Measurements from ENCODE around the gene CUEDC1. TPM values are rescaled to one million over a fixed set of nuclear protein-coding genes. Genes with fewer than 3 reads are reported as not detected.

Gene CUEDC1
- polyA plus RNA-seq, 2 of the 4 experiments (the other 2 are of a cell fraction) = 44.3 to 90.6 TPM

DNA sequence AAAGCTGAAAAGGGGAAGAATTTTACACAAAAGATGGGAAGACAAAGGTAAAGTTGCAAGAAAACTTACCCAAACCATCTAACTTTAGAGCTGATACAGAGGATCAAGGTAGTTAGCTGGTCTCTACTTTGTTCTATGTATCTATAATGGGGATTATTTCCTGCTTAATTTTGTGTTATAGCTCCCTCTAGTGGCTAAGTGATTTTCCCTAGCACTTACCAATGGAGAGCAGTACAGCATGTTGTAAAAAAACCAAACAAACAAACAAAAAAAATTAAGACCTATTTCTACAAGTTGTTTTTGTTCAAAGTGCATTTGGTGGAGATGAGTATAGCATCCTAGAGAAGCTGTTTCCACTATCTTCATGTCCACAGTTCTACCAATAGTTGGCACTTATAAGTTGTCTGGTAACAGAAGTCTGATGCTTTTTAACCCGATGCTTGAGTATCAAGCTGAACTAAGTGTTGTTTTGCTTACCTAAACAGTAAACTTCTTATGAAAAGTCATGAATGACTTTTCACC lies 44.3 kb upstream of the CUEDC1 start:
- DNase-seq (ENCODE audit: low read depth in 1 of 2, low spot score in 1 of 2) (peak; percentile 53 to 81), FAIRE-seq (peak; percentile 89), ATAC-seq (peak; percentile 71 to 74; a peak in 5 of 6 replicates)
- TF ChIP-seq, protein P1, sequence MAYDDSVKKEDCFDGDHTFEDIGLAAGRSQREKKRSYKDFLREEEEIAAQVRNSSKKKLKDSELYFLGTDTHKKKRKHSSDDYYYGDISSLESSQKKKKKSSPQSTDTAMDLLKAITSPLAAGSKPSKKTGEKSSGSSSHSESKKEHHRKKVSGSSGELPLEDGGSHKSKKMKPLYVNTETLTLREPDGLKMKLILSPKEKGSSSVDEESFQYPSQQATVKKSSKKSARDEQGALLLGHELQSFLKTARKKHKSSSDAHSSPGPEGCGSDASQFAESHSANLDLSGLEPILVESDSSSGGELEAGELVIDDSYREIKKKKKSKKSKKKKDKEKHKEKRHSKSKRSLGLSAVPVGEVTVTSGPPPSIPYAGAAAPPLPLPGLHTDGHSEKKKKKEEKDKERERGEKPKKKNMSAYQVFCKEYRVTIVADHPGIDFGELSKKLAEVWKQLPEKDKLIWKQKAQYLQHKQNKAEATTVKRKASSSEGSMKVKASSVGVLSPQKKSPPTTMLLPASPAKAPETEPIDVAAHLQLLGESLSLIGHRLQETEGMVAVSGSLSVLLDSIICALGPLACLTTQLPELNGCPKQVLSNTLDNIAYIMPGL (CRISPR knock-in tag; IDR thresholded peaks at IDR 0.05; ENCODE audit: borderline replicate concordance) = 0 out of 2 replicates have a peak, but pooled peaks have one; percentile 41
- TF ChIP-seq, protein P2, sequence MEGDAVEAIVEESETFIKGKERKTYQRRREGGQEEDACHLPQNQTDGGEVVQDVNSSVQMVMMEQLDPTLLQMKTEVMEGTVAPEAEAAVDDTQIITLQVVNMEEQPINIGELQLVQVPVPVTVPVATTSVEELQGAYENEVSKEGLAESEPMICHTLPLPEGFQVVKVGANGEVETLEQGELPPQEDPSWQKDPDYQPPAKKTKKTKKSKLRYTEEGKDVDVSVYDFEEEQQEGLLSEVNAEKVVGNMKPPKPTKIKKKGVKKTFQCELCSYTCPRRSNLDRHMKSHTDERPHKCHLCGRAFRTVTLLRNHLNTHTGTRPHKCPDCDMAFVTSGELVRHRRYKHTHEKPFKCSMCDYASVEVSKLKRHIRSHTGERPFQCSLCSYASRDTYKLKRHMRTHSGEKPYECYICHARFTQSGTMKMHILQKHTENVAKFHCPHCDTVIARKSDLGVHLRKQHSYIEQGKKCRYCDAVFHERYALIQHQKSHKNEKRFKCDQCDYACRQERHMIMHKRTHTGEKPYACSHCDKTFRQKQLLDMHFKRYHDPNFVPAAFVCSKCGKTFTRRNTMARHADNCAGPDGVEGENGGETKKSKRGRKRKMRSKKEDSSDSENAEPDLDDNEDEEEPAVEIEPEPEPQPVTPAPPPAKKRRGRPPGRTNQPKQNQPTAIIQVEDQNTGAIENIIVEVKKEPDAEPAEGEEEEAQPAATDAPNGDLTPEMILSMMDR (IDR thresholded peaks at IDR 0.05) = peak; percentile 98
- peak; percentile 73 for TF ChIP-seq SMC3 (IDR thresholded peaks at IDR 0.05)
- peak; percentile 76 to 79 for TF ChIP-seq RAD21 (conservative IDR thresholded peaks at IDR 0.05 in 1 of 2, IDR thresholded peaks at IDR 0.05 in 1 of 2)
- peak; percentile 71 for TF ChIP-seq HOXA7 (CRISPR knock-in tag; IDR thresholded peaks at IDR 0.05)
- TF ChIP-seq POLR2AphosphoS2 (conservative IDR thresholded peaks at IDR 0.05; ENCODE audit: low read length) = peak; percentile 60
- TF ChIP-seq MAFK (IDR thresholded peaks at IDR 0.05; ENCODE audit: partially characterized antibody) = peak; percentile 42
- no peak for TF ChIP-seq ZNF302 (CRISPR knock-in tag; IDR thresholded peaks at IDR 0.05)
- TF ChIP-seq FOSB (CRISPR knock-in tag; IDR thresholded peaks at IDR 0.05) = no peak
- peak in 1 of 2 experiments; percentile 22; a peak in 2 of 5 replicates for TF ChIP-seq JUN (IDR thresholded peaks at IDR 0.05)
- no peak for TF ChIP-seq JUNB (IDR thresholded peaks at IDR 0.05)
- no peak for TF ChIP-seq ZC3H11A (IDR thresholded peaks at IDR 0.05)
- ChIA-PET CTCF (interaction anchor here (0.5 to 26.3 kb wide), 48 partner anchors 8 to 1888 kb away, joined by 3 to 1377 read pairs (median 5); partner anchors contain the start of genes CUEDC1, MRPS23, SRSF1 and VEZF1), POLR2A (interaction anchor here (0.7 to 4.5 kb wide), 10 partner anchors 9 to 150 kb away, joined by 3 to 44 read pairs (median 6); partner anchors contain the start of genes DYNLL2 and MRPS23)
- H3K4me2 ChIP-seq = 0 out of 3 replicates have a peak overlapping the region, but pooled peaks have one; percentile 4
- no peak overlapping the region for H3K4me3 ChIP-seq
- 85% methylated on average over 1 of the region's 1 CpG for WGBS (ENCODE audit: missing lambda C conversion rate)
- no peak overlapping the region for H3K27ac ChIP-seq
- H3K9me3 ChIP-seq = no peaks in the 10 kb centered on the region
- H3K4me1 ChIP-seq = peaks cover 68% of the 10 kb centered on the region

DNA sequence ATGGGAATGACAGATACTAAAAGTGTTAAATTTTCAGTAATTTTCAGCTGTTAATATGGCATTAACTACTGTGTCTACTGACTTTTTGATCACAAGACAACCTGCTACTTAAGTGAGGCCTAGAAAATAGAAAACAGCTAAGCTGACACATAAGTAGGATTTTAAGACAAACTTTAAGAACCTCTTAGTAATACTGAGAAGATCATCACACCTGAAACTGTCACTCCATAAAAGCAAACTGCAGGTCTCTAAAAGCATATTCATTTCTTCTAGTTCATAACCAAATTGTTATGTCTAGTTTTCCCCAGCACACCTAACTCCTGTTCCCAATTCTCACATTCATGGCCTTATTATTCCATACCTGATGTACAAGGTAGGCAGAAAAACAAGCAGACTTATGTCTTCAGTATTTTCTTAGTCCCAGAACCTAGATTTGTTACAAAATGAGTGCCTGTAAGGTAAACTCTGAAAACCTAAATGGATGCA lies 43.8 kb upstream of the CUEDC1 start:
- H3K4me2 ChIP-seq = 0 out of 3 replicates have a peak overlapping the region, but pooled peaks have one; percentile 4
- peak; percentile 8; the same call in 1 of the 2 replicates for TF ChIP-seq TFCP2L1 (CRISPR knock-in tag; IDR thresholded peaks at IDR 0.05)
- no peak for TF ChIP-seq RCOR1 (IDR thresholded peaks at IDR 0.05; ENCODE audit: low read depth, low read length)
- TF ChIP-seq, protein P3, sequence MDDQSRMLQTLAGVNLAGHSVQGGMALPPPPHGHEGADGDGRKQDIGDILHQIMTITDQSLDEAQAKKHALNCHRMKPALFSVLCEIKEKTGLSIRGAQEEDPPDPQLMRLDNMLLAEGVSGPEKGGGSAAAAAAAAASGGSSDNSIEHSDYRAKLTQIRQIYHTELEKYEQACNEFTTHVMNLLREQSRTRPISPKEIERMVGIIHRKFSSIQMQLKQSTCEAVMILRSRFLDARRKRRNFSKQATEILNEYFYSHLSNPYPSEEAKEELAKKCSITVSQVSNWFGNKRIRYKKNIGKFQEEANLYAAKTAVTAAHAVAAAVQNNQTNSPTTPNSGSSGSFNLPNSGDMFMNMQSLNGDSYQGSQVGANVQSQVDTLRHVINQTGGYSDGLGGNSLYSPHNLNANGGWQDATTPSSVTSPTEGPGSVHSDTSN (IDR thresholded peaks at IDR 0.05) = no peak
- TF ChIP-seq, protein P1 (CRISPR knock-in tag; IDR thresholded peaks at IDR 0.05; ENCODE audit: borderline replicate concordance) = peak; percentile 72; the same call in 1 of the 2 replicates
- no peak for TF ChIP-seq CBX2 (IDR thresholded peaks at IDR 0.05; ENCODE audit: borderline replicate concordance, low read depth)
- TF ChIP-seq ZNF302 (CRISPR knock-in tag; IDR thresholded peaks at IDR 0.05) = no peak
- no peak for TF ChIP-seq HOXB13 (CRISPR knock-in tag; IDR thresholded peaks at IDR 0.05; ENCODE audit: low read depth)
- TF ChIP-seq POLR2A (IDR thresholded peaks at IDR 0.05; ENCODE audit: low read length) = no peak
- TF ChIP-seq BHLHE40 (IDR thresholded peaks at IDR 0.05; ENCODE audit: low read depth, low read length) = no peak
- no peak for TF ChIP-seq SMC3 (IDR thresholded peaks at IDR 0.05)
- TF ChIP-seq CHD2 (IDR thresholded peaks at IDR 0.05; ENCODE audit: low read length, partially characterized antibody) = no peak
- no peak for TF ChIP-seq RFX5 (IDR thresholded peaks at IDR 0.05)
- TF ChIP-seq KDM1A (IDR thresholded peaks at IDR 0.05; ENCODE audit: low read depth) = no peak
- peak; percentile 74 for TF ChIP-seq FOSB (CRISPR knock-in tag; IDR thresholded peaks at IDR 0.05)
- TF ChIP-seq SREBF2 (IDR thresholded peaks at IDR 0.05) = no peak
- TF ChIP-seq HEYL (CRISPR knock-in tag; IDR thresholded peaks at IDR 0.05) = no peak
- TF ChIP-seq, protein P4, sequence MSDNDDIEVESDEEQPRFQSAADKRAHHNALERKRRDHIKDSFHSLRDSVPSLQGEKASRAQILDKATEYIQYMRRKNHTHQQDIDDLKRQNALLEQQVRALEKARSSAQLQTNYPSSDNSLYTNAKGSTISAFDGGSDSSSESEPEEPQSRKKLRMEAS (IDR thresholded peaks at IDR 0.05) = no peak
- peak; percentile 10; the same call in 1 of the 2 replicates for TF ChIP-seq HOXB5 (CRISPR knock-in tag; IDR thresholded peaks at IDR 0.05)
- TF ChIP-seq, protein P5, sequence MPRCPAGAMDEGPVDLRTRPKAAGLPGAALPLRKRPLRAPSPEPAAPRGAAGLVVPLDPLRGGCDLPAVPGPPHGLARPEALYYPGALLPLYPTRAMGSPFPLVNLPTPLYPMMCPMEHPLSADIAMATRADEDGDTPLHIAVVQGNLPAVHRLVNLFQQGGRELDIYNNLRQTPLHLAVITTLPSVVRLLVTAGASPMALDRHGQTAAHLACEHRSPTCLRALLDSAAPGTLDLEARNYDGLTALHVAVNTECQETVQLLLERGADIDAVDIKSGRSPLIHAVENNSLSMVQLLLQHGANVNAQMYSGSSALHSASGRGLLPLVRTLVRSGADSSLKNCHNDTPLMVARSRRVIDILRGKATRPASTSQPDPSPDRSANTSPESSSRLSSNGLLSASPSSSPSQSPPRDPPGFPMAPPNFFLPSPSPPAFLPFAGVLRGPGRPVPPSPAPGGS (IDR thresholded peaks at IDR 0.05) = no peak
- no peak for TF ChIP-seq FOXS1 (CRISPR knock-in tag; IDR thresholded peaks at IDR 0.05)
- TF ChIP-seq JUNB (IDR thresholded peaks at IDR 0.05) = no peak
- no peak for TF ChIP-seq NR3C1 (IDR thresholded peaks at IDR 0.05)

More for the DNA sequence above, 43.8 kb upstream of the CUEDC1 start:
- FAIRE-seq = no peak
- Histone ChIP-seq H3K9me3 (no peaks in the 10 kb centered on the region), H3K4me3 (no peak overlapping the region), H3K4me1 (peaks cover 68% of the 10 kb centered on the region), H3K27ac (no peak overlapping the region)
- no peak for DNase-seq (ENCODE audit: low read depth in 1 of 2, low spot score in 1 of 2)
- ATAC-seq = no peak
- POLR2A ChIA-PET = interaction anchor here (0.5 to 4.5 kb wide), 10 partner anchors 9 to 149 kb away, joined by 3 to 44 read pairs (median 4); partner anchors contain the start of genes DYNLL2 and MRPS23
- CTCF ChIA-PET = interaction anchor here (0.5 to 26.3 kb wide), 38 partner anchors 8 to 869 kb away, joined by 3 to 1377 read pairs (median 6); partner anchors contain the start of genes CUEDC1, MRPS23, SRSF1 and VEZF1
